GM19238 (cell line): ENCODE results near the gene FANCL.
"Not testable (repeated sequence)": the region's sequence is repeated elsewhere in the genome, so short reads cannot be mapped to it uniquely, and the experiment has no call there.

Experiments used
- DNase-seq: peaks from one replicate; pipeline ENCODE4 v3.0.0; 2011; ENCODE audit warnings: low spot score; ENCODE audit not compliant: insufficient read length

FANCL gene

DNA sequence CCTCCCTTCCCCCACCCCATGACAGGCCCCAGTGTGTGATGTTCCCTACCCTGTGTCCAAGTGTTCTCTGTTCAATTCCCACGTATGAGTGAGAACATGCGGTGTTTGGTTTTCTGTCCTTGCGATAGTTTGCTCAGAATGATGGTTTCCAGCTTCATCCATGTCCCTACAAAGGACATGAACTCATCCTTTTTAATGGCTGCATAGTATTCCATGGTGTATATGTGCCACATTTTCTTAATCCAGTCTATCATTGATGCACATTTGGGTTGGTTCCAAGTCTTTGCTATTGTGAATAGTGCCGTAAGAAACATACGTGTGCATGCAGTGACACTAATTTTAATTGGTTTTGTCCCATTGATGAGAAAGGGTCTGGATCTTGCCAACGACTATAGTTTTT is 95.4 kb downstream of the FANCL start:
- DNase-seq, result not testable (repeated sequence)

DNA sequence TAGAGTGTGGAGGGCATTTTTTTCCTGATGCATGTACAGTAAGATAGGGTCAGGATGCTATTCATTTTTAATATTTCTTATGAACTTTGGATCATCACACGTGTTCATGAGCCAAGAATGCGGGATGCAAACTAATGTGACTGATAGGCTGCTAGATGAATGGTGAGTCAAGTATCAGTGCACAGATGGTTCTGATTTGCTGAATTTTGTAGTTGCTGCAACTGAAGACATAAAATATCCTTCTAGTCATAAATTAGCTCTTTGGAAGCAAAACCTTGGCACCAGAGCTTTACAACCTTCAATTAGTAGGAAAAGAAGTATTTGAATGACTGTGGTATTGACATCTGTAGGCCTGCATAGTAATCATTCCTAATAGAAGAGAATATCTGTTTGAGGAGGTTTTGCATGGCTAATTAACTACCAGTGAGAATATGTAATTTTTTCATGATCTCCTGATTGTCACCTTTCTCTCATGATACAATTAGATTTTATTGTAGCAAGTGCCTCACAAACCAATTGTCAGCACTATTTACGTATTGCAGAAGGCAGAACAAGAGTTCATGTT is 100.5 kb downstream of the FANCL start:
- no peak for DNase-seq

DNA sequence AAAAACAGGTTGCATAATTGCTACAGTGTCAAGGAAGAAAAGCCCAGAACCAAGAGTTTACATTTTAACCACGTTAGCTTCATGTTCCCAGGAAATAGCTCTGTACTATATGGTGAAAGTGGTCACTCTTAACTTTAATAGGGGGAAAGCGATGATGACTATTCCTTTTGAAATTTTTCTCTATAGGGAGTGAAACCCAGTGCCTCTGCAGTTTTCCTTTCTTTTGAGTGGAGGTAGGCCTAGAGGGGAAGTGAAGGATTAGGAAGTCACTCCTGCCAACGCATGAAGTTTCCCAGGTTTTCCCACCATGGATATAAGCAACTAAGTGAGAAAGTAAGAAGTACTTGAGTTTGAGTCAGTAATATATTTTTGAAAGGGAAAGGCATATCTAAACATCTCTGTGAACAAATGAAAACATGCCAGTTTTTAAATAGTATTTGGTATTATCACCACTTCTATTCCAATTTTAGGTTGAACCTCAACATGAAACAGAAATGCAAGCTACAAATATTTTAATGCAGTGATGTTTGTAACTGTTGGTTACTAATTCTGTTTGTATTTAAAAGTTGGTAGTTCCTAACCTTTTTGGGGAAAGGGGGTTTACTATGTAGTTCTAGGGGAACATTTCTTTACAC is 102.6 kb downstream of the FANCL start:
- no peak for DNase-seq

DNA sequence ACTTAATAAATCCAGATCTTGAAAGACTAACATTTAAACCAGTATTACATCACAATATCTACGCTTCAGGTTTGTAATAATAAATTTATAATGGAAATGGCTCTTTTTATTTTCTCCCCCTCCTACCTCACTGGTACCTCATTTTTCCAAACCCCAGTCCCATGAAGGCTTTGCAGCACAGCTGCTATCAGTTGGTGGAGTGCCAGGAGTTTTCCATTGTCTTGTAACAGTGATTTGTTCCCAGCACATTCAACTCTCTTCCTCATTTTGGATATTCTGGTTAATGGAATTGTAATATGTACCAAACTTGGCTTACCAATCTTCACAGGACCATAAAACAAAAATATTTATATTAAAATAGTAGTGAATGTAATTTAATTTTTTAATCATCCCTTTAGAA is 103.3 kb downstream of the FANCL start:
- no peak for DNase-seq

DNA sequence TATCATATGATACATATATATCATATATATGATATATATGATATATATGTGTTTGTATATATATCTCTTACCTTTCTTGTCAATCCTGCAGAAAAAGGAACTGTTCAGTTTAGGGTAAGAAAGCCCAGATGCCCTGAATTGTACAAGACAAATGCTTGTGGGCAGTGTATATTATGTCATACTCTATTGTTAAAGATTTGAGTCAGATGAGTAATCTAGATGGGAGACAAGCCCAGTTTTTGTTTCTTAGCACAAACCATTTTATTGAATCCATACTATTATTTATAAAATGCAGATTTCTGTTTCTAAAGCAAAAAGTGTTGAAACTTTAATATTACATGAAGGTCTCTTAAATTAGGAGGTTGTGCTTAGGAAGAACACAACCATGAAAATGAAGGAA is 103.9 kb downstream of the FANCL start:
- DNase-seq, result no peak

DNA sequence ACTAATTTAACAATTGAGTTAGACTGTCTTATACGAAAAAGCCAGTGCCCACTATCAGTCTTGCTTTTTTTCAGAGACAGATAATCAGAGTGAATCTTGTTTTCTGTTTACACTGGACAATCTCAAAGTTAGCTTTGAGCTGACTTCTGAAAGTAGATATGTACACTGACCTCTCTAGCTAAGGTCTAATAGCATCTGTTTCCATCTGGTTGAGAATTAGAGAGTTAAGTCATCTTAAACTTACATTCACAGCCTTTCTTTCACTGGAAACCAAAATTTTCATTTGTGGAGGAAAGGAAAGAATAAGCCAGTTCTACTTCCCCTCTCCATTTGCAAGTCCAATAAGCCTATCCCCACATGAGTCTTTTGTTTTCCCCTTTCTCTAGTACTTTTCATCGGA is 105.3 kb downstream of the FANCL start:
- DNase-seq, result no peak

DNA sequence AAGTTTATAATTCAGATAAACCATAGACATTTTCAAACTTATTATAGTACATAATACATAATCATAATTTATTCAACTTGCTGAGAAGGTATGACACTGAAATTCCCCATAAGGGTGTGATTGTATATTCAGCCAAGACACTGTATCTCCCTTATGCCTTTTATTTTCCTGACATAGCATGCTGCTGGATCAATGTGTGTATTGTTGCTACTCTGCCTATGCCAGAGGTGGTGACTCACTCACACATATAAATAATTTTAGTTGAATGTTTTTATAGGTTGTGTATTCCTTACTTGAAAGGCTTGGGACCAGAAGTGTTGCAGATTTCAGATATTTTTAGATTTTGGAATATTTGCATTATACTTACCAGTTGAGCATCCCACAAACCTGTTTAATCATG is 107.7 kb downstream of the FANCL start:
- no peak for DNase-seq

DNA sequence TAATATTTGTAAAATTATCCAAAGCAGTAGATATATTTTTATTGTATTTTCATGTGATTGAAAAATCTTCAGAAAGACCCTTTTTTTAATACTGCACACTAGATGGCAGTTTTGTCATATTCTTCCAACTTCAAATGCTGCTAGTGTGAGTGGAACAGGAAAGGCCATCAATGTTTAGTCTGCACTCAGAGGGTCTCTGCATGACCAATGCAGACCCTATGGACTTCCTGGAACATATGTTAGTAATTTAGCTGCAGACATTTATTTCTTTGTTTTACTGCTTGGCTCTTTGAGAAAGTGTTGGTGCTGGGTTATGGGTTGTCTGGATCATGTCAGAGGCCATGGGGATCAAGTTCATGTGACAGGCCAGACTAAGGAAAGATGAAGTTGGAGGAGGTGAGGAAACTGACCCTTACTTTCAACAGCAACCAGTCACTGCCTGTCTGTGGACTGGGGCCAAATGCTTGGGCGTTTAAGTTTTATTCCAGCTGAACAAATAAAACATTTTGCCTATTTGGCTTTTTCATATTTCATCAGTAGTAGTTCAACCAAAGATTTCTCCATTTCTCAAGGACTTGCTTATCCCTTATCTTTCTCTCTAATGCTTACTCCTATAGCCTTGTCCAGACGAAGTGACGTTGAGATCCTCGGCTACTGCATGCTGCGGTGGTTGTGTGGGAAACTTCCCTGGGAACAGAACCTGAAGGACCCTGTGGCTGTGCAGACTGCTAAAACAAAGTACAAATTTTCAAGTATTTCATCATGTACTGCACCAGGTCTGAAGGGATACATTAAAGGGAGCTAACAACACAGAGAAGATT is 109.7 kb downstream of the FANCL start:
- DNase-seq, result no peak

DNA sequence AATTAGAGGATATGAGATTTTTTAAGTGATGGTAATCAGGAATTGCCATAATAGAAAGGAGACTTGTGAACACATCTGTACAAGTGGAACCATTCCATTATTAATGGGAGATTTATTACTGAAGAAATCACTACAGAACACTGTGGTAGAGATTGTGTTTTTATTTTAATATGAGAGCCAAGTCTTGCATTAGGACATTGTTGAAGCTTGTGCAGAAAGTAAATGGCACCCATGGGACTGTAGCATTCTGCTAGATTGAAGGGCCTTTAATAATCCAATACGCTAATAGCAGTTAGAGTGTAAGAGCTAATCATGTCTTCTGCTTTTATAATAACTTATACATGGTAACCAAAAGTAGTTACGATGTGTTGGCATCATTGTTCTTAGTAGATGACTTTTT is 110.9 kb downstream of the FANCL start:
- DNase-seq, result no peak

DNA sequence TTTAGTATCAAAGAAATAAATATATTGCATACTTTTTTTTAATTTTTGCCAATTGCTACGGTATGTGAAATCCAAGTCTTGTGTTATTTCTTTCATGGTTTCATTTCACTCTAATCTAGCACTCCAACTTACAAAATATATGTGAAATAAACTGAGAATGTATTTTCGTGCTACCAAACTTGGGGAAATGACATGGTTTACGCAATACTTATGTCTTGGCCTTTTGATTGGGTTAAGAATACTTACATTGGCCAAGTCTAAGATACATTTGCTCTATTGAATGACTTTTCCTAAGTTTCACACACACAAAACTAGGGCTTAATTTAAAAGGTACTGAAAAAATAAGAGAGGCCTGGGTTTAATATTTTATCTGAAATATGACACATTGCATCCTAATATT is 114.0 kb downstream of the FANCL start:
- DNase-seq, result no peak

DNA sequence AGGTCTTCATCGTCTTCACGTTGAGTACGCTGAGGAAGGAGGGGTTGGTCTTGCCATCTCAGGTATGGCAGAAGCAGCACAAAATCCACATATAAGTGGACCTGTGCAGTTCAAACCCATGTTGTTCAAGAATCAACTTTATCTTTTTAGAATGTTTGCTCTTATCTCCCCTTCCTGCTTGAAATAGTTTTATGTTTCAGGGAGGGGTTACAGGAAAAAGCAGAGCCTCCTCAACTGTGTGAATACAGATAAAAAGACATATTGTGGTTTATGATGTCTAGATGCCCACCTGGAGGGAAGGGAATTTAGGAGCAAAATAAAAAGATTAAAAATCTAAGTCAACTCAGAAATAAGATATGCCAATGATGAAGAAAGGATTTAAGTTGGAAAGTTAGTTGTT is 118.6 kb downstream of the FANCL start:
- DNase-seq, result no peak

DNA sequence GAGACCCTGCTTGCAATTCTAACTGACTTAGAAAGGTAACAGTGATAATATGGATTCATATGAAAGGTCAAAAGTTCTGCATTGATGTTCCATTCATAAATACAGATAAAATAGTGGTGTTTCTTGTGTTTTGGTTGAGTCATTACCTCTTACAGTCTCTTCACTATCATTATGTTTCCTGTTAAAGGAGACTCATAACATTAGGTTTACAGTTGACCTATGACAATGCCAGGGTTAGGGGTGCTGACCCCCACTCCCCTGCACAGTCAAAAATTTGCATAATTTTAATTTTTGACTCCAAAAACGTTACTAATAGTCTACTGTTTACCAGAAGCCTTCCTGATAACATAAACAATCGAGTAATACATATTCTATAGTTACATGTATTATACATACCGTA is 119.1 kb downstream of the FANCL start:
- no peak for DNase-seq

DNA sequence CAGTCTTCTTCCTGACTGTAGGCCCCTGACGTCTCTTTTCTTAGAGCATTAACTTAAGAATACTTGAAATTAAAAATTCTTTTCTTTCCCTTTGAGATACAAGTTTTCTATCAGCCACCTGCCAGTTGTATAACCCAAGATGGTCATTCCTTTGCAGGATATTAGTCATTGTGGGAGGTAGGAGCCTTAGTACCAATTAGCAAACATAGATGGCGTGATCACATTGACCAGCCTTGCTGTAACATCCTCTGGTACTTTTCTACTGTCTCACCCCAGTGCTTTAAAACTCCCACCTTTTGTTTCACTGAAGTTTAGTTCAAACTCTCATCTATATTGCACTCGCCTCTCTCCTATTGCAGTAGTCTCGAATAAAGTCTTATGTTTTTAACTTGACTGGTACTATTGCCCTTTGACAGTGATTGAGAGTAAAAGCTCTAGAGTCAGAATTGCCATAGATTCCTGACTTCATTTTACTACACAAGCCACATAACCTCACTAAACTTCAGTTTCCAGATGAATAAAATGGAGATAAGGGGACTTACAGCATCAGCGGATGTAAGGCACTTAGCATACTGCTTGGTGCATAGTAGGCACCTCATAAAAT is 120.4 kb downstream of the FANCL start:
- no peak for DNase-seq

DNA sequence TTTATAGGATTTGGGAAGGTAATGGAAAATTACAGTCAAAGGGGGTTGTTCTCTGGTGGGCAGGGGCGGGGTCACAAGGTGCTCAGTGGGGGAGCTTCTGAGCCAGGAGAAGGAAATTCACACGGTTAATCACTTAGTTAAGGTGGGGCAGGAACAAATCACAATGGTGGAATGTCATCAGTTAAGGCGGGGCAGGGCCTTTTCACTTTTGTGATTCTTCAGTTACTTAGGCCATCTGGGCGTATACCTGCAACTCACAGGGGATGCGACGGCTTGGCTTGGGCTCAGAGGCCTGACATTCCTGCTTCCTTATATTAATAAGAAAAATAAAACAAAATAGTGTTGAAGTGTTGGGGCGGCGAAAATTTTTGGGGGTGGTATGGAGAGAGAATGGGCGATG is 127.6 kb downstream of the FANCL start:
- DNase-seq, result not testable (repeated sequence)

DNA sequence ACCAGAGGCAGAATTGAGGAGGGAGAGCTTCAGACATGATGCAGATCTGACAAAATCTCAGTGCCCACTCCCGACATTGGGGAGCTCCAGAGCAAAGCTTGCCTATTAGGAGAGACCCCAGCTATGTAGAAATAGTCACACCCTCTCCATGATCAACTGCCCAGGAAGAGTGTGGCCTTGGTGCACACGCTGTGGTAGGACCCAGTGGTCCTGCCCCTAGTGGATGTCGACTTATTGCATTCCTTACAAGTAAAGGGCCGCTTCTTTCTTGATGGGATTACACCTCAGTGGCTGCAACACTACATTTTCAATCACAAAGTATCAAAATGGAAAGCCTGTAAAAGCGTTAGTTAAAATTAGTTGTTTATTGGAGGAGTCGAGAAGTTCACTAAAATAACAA is 130.4 kb downstream of the FANCL start:
- DNase-seq, result no peak

DNA sequence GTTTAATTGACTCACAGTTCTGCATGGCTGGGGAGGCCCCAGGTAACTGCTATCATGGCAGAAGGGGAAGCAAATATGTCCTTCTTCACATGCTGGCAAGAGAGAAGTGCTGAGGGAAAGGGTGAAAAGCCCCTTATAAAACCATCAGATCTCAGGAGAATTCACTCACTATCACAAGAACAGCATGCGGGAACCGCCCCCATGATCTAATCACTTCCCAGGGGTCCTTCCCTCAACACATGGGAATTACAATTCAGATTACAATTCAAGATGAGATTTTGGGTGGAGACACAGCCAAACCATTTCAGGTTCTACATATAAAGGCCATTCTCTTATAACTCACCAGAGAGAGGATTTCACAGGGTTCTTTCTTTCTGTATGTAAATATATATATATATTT is 131.6 kb downstream of the FANCL start:
- no peak for DNase-seq
